HEK293 (cell line): ENCODE data around the gene CALM3.

Source experiments
- CTCF ChIA-PET: fragments of 350-600 bp; formaldehyde crosslinking; extraction: SDS; loops from one replicate; lab custom pipeline; 2021; ENCODE audit warnings: antibody characterized with exemption; lab: Yijun Ruan, JAX
- POLR2A ChIA-PET: fragments of 300-600 bp; formaldehyde crosslinking; extraction: SDS; loops from one replicate; lab custom pipeline; 2020; ENCODE audit warnings: antibody characterized with exemption, inconsistent platforms; lab: Yijun Ruan, JAX
- H3K27ac ChIP-seq: fragments of 200-500 bp; sonication (Bioruptor generic); 2 replicates; pipeline ENCODE4 v1.5.1; 2014; ENCODE audit warnings: low read depth, low read length, control low read depth, inconsistent platforms; ENCODE audit errors: extremely low read depth
- H3K36me3 ChIP-seq, 2 experiments: fragments of 200-500 bp in 1 of 2; sonication (Bioruptor generic) in 1 of 2; 1 replicate in 1 of 2; 2 replicates in 1 of 2; pipeline ENCODE4 v1.5.1; 2014 to 2017; ENCODE audit warnings: inconsistent platforms in 2 of 2, low read length in 2 of 2; ENCODE audit not compliant: control insufficient read depth in 2 of 2, insufficient read depth in 1 of 2
- H3K4me1 ChIP-seq: fragments of 200-500 bp; sonication (Bioruptor generic); 2 replicates; pipeline ENCODE4 v1.5.1; 2014; ENCODE audit warnings: mild to moderate bottlenecking, low read length, inconsistent platforms; ENCODE audit not compliant: control insufficient read depth, insufficient read depth
- H3K4me3 ChIP-seq: 2 replicates; pipeline ENCODE4 v1.5.1; 2011; ENCODE audit warnings: low read depth, mild to moderate bottlenecking, control low read depth, low read length, moderate library complexity
- H3K9me3 ChIP-seq: fragments of 200-500 bp; sonication (Bioruptor generic); 2 replicates; pipeline ENCODE4 v1.5.1; 2014; ENCODE audit warnings: low read depth, low read length, inconsistent platforms; ENCODE audit not compliant: control insufficient read depth, insufficient read depth
- EGR2 ChIP-seq: fragments of 450-650 bp; formaldehyde crosslinking; IDR thresholded peaks from 2 replicates; pipeline ENCODE4 v1.5.1; 2016; ENCODE audit warnings: low read depth, missing biosample characterization, missing genetic modification characterization
- GFI1B ChIP-seq: fragments of 450-650 bp; formaldehyde crosslinking; IDR thresholded peaks from 2 replicates; pipeline ENCODE4 v1.5.1; 2016; ENCODE audit warnings: missing biosample characterization, missing genetic modification characterization
- MYNN ChIP-seq: fragments of 450-650 bp; formaldehyde crosslinking; IDR thresholded peaks from 2 replicates; pipeline ENCODE4 v1.5.1; 2016; ENCODE audit warnings: missing biosample characterization, missing genetic modification characterization, borderline replicate concordance
- ZFHX2 ChIP-seq: fragments of 450-650 bp; formaldehyde crosslinking; conservative IDR thresholded peaks from 2 replicates; pipeline ENCODE4 v1.5.1; 2016; ENCODE audit warnings: missing biosample characterization, missing genetic modification characterization
- ZFP3 ChIP-seq: fragments of 450-650 bp; formaldehyde crosslinking; IDR thresholded peaks from 2 replicates; pipeline ENCODE4 v1.5.1; 2016; ENCODE audit warnings: low read depth, missing biosample characterization, missing genetic modification characterization
- ZFP37 ChIP-seq: fragments of 450-650 bp; formaldehyde crosslinking; IDR thresholded peaks from 2 replicates; pipeline ENCODE4 v1.5.1; 2016; ENCODE audit warnings: missing biosample characterization, missing genetic modification characterization
- ZFP69B ChIP-seq: fragments of 450-650 bp; formaldehyde crosslinking; IDR thresholded peaks from 2 replicates; pipeline ENCODE4 v1.5.1; 2016; ENCODE audit warnings: missing biosample characterization, missing genetic modification characterization
- ZNF138 ChIP-seq: fragments of 450-650 bp; formaldehyde crosslinking; IDR thresholded peaks from 2 replicates; pipeline ENCODE4 v1.5.1; 2016; ENCODE audit warnings: missing biosample characterization, missing genetic modification characterization, borderline replicate concordance
- ZNF140 ChIP-seq: fragments of 450-650 bp; formaldehyde crosslinking; IDR thresholded peaks from 2 replicates; pipeline ENCODE4 v1.5.1; 2016; ENCODE audit warnings: missing biosample characterization, missing genetic modification characterization
- ZNF266 ChIP-seq: fragments of 450-650 bp; formaldehyde crosslinking; IDR thresholded peaks from 2 replicates; pipeline ENCODE4 v1.5.1; 2016; ENCODE audit warnings: missing biosample characterization, missing genetic modification characterization, low read depth
- ZNF311 ChIP-seq: fragments of 450-650 bp; formaldehyde crosslinking; IDR thresholded peaks from 2 replicates; pipeline ENCODE4 v1.5.1; 2017; ENCODE audit warnings: missing biosample characterization, missing genetic modification characterization, borderline replicate concordance
- ZNF341 ChIP-seq: fragments of 450-650 bp; formaldehyde crosslinking; IDR thresholded peaks from 2 replicates; pipeline ENCODE4; 2016; ENCODE audit warnings: low read depth, missing biosample characterization, missing genetic modification characterization
- ZNF391 ChIP-seq: fragments of 450-650 bp; formaldehyde crosslinking; IDR thresholded peaks from 2 replicates; pipeline ENCODE4 v1.5.1; 2016; ENCODE audit warnings: low read depth, missing biosample characterization, missing genetic modification characterization, borderline replicate concordance
- ZNF423 ChIP-seq: fragments of 450-650 bp; formaldehyde crosslinking; IDR thresholded peaks from 2 replicates; pipeline ENCODE4 v1.5.1; 2016; ENCODE audit warnings: missing biosample characterization, missing genetic modification characterization
- ZNF610 ChIP-seq: fragments of 450-650 bp; formaldehyde crosslinking; IDR thresholded peaks from 2 replicates; pipeline ENCODE4 v1.5.1; 2016; ENCODE audit warnings: missing biosample characterization, missing genetic modification characterization, borderline replicate concordance
- ZNF623 ChIP-seq: fragments of 450-650 bp; formaldehyde crosslinking; IDR thresholded peaks from 2 replicates; pipeline ENCODE4 v1.5.1; 2016; ENCODE audit warnings: missing biosample characterization, missing genetic modification characterization
- ZNF677 ChIP-seq: fragments of 450-650 bp; IDR thresholded peaks from 2 replicates; pipeline ENCODE4 v1.5.0; 2018; ENCODE audit warnings: missing biosample characterization, mild to moderate bottlenecking, missing genetic modification characterization, moderate library complexity
- ZNF843 ChIP-seq: fragments of 450-650 bp; formaldehyde crosslinking; IDR thresholded peaks from 2 replicates; pipeline ENCODE4 v1.5.1; 2016; ENCODE audit warnings: missing biosample characterization, missing genetic modification characterization
- TF ChIP-seq, protein P1 (sequence below): fragments of 450-650 bp; formaldehyde crosslinking; IDR thresholded peaks from 2 replicates; pipeline ENCODE4 v1.5.1; 2016; ENCODE audit warnings: missing biosample characterization, missing genetic modification characterization
- TF ChIP-seq, protein P2 (sequence below): fragments of 450-650 bp; formaldehyde crosslinking; IDR thresholded peaks from 2 replicates; pipeline ENCODE4 v1.5.1; 2017; ENCODE audit warnings: missing biosample characterization, missing genetic modification characterization
- TF ChIP-seq, protein P3 (sequence below): fragments of 450-650 bp; formaldehyde crosslinking; IDR thresholded peaks from 2 replicates; pipeline ENCODE4 v1.5.1; 2016; ENCODE audit warnings: missing biosample characterization, missing genetic modification characterization
- TF ChIP-seq, protein P4 (sequence below): fragments of 450-650 bp; formaldehyde crosslinking; IDR thresholded peaks from 2 replicates; pipeline ENCODE4 v1.5.1; 2016; ENCODE audit warnings: missing biosample characterization, missing genetic modification characterization
- TF ChIP-seq, protein P5 (sequence below): fragments of 450-650 bp; formaldehyde crosslinking; IDR thresholded peaks from 2 replicates; pipeline ENCODE4 v1.5.1; 2016; ENCODE audit warnings: missing biosample characterization, missing genetic modification characterization, borderline replicate concordance

CALM3 gene

DNA sequence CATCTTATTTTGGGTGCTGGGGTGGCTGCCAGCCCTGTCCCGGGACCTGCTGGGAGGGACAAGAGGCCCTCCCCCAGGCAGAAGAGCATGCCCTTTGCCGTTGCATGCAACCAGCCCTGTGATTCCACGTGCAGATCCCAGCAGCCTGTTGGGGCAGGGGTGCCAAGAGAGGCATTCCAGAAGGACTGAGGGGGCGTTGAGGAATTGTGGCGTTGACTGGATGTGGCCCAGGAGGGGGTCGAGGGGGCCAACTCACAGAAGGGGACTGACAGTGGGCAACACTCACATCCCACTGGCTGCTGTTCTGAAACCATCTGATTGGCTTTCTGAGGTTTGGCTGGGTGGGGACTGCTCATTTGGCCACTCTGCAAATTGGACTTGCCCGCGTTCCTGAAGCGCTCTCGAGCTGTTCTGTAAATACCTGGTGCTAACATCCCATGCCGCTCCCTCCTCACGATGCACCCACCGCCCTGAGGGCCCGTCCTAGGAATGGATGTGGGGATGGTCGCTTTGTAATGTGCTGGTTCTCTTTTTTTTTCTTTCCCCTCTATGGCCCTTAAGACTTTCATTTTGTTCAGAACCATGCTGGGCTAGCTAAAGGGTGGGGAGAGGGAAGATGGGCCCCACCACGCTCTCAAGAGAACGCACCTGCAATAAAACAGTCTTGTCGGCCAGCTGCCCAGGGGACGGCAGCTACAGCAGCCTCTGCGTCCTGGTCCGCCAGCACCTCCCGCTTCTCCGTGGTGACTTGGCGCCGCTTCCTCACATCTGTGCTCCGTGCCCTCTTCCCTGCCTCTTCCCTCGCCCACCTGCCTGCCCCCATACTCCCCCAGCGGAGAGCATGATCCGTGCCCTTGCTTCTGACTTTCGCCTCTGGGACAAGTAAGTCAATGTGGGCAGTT is 8.6 kb downstream of the CALM3 start (continued):
- TF ChIP-seq ZFP3 (tag by site-specific recombination) (no peak), GFI1B (no peak), ZFP69B (tag by site-specific recombination) (peak; percentile 84), EGR2 (peak; percentile 78), ZNF423 (tag by site-specific recombination) (no peak), ZFHX2 (tag by site-specific recombination) (peak; percentile 85), ZNF140 (no peak), ZNF266 (no peak), ZNF138 (tag by site-specific recombination) (no peak), MYNN (tag by site-specific recombination) (no peak)
- TF ChIP-seq, protein P1, sequence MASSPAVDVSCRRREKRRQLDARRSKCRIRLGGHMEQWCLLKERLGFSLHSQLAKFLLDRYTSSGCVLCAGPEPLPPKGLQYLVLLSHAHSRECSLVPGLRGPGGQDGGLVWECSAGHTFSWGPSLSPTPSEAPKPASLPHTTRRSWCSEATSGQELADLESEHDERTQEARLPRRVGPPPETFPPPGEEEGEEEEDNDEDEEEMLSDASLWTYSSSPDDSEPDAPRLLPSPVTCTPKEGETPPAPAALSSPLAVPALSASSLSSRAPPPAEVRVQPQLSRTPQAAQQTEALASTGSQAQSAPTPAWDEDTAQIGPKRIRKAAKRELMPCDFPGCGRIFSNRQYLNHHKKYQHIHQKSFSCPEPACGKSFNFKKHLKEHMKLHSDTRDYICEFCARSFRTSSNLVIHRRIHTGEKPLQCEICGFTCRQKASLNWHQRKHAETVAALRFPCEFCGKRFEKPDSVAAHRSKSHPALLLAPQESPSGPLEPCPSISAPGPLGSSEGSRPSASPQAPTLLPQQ = peak; percentile 79
- TF ChIP-seq, protein P2, sequence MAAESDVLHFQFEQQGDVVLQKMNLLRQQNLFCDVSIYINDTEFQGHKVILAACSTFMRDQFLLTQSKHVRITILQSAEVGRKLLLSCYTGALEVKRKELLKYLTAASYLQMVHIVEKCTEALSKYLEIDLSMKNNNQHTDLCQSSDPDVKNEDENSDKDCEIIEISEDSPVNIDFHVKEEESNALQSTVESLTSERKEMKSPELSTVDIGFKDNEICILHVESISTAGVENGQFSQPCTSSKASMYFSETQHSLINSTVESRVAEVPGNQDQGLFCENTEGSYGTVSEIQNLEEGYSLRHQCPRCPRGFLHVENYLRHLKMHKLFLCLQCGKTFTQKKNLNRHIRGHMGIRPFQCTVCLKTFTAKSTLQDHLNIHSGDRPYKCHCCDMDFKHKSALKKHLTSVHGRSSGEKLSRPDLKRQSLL = no peak
- TF ChIP-seq, all 188 proteins: peak for 4

DNA sequence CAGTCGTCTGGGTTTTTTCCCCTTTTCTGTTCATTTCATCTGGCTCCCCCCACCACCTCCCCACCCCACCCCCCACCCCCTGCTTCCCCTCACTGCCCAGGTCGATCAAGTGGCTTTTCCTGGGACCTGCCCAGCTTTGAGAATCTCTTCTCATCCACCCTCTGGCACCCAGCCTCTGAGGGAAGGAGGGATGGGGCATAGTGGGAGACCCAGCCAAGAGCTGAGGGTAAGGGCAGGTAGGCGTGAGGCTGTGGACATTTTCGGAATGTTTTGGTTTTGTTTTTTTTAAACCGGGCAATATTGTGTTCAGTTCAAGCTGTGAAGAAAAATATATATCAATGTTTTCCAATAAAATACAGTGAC is 9.3 kb downstream of the CALM3 start:
- no peaks in the 10 kb centered on the region for H3K4me1 ChIP-seq
- H3K36me3 ChIP-seq = peaks cover 37 to 55% of the 10 kb centered on the region in 2 experiments
- CTCF ChIA-PET = interaction anchor here (0.7 to 14.6 kb wide), 6 partner anchors 10 to 72 kb away, joined by 3 to 327 read pairs (median 3); partner anchors contain the start of gene DACT3
- TF ChIP-seq ZNF677 (tag by site-specific recombination) (no peak), ZNF341 (tag by site-specific recombination) (no peak), ZNF311 (no peak), ZFP37 (tag by site-specific recombination) (no peak), ZNF843 (tag by site-specific recombination) (no peak), ZNF623 (tag by site-specific recombination) (no peak), ZNF391 (tag by site-specific recombination) (no peak), ZNF610 (tag by site-specific recombination) (no peak)
- TF ChIP-seq, protein P3, sequence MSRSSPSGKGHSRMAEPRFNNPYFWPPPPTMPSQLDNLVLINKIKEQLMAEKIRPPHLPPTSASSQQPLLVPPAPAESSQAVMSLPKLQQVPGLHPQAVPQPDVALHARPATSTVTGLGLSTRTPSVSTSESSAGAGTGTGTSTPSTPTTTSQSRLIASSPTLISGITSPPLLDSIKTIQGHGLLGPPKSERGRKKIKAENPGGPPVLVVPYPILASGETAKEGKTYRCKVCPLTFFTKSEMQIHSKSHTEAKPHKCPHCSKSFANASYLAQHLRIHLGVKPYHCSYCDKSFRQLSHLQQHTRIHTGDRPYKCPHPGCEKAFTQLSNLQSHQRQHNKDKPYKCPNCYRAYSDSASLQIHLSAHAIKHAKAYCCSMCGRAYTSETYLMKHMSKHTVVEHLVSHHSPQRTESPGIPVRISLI (tag by site-specific recombination) = no peak
- TF ChIP-seq, protein P4, sequence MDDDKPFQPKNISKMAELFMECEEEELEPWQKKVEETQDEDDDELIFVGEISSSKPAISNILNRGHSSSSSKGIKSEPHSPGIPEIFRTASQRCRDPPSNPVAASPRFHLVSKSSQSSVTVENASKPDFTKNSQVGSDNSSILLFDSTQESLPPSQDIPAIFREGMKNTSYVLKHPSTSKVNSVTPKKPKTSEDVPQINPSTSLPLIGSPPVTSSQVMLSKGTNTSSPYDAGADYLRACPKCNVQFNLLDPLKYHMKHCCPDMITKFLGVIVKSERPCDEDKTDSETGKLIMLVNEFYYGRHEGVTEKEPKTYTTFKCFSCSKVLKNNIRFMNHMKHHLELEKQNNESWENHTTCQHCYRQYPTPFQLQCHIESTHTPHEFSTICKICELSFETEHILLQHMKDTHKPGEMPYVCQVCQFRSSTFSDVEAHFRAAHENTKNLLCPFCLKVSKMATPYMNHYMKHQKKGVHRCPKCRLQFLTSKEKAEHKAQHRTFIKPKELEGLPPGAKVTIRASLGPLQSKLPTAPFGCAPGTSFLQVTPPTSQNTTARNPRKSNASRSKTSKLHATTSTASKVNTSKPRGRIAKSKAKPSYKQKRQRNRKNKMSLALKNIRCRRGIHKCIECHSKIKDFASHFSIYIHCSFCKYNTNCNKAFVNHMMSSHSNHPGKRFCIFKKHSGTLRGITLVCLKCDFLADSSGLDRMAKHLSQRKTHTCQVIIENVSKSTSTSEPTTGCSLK = no peak
- TF ChIP-seq, protein P5, sequence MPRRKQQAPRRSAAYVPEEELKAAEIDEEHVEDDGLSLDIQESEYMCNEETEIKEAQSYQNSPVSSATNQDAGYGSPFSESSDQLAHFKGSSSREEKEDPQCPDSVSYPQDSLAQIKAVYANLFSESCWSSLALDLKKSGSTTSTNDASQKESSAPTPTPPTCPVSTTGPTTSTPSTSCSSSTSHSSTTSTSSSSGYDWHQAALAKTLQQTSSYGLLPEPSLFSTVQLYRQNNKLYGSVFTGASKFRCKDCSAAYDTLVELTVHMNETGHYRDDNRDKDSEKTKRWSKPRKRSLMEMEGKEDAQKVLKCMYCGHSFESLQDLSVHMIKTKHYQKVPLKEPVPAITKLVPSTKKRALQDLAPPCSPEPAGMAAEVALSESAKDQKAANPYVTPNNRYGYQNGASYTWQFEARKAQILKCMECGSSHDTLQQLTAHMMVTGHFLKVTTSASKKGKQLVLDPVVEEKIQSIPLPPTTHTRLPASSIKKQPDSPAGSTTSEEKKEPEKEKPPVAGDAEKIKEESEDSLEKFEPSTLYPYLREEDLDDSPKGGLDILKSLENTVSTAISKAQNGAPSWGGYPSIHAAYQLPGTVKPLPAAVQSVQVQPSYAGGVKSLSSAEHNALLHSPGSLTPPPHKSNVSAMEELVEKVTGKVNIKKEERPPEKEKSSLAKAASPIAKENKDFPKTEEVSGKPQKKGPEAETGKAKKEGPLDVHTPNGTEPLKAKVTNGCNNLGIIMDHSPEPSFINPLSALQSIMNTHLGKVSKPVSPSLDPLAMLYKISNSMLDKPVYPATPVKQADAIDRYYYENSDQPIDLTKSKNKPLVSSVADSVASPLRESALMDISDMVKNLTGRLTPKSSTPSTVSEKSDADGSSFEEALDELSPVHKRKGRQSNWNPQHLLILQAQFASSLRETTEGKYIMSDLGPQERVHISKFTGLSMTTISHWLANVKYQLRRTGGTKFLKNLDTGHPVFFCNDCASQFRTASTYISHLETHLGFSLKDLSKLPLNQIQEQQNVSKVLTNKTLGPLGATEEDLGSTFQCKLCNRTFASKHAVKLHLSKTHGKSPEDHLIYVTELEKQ (tag by site-specific recombination) = no peak
- TF ChIP-seq, all 188 proteins: peak for 0
- Histone ChIP-seq H3K4me3 (no peak overlapping the region), H3K27ac (no peak overlapping the region), H3K9me3 (no peaks in the 10 kb centered on the region)
- POLR2A ChIA-PET = interaction anchor here (0.6 to 3.2 kb wide), 4 partner anchors 9 to 108 kb away, joined by 3 to 39 read pairs (median 8); partner anchors contain the start of genes CALM3 and DACT3
